ENCODE results near the gene ABCA9. TPM values are rescaled to one million over a fixed set of nuclear protein-coding genes. Genes with fewer than 3 reads are reported as not detected.
A peak's percentile ranks its signal among the peaks of the same experiment; 100 is the strongest.
"Not testable (repeated sequence)": the region's sequence is repeated elsewhere in the genome, so short reads cannot be mapped to it uniquely, and the experiment has no call there.

The ABCA9 gene
- total and polyA plus RNA-seq, 8 donors, result 0.76 to 4.5 (median 2.4) TPM

GRCh38 chr17:68961214-68961882 lies 99.4 kb downstream of the ABCA9 start:
- TF ChIP-seq CTCF (IDR thresholded peaks at IDR 0.05), result no peak
- no peak for ATAC-seq
- WGBS, 2 donors, result 70 to 74% methylated on average over 9 of the region's 9 CpGs
- Histone ChIP-seq H3K9me3 (no peaks in the 10 kb centered on the region), H3K27me3 (no peaks in the 10 kb centered on the region), H3K27ac (no peak overlapping the region), H3K4me3 (no peak overlapping the region), H3K4me1 (no peaks in the 10 kb centered on the region), H3K36me3 (no peaks in the 10 kb centered on the region)
- DNase-seq, result no peak
- intact Hi-C loops (cut with DNase I), result no loop called here
- FAIRE-seq, result no peak

DNA sequence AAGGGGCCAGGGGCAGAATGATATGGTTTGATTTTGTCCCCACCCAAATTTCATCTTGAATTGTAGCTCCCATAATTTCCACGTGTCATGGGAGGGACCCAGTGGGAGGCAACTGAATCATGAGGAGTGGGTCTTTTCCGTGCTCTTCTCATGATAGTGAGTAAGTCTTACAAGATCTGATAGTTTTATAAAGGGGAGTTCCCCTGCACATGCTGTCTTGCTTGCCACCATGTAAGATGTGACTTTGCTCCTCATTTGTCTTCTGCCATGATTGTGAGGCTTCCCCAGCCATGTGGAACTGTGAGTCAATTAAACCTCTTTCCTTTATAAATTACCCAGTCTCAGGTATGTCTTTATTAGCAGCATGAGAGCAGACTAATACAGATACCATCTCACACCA lies 101.6 kb downstream of the ABCA9 start:
- H3K27me3 ChIP-seq; H3K36me3 ChIP-seq; ATAC-seq; H3K4me1 ChIP-seq; H3K9me3 ChIP-seq; intact Hi-C loops (cut with DNase I); FAIRE-seq; H3K27ac ChIP-seq; DNase-seq; H3K4me3 ChIP-seq: not testable (repeated sequence)
- WGBS, 2 donors, result 94 to 95% methylated on average over 2 of the region's 2 CpGs

- DNase-seq (no peak), ATAC-seq (no peak), FAIRE-seq (no peak)
- WGBS, 2 donors, result 93% methylated on average over 1 of the region's 1 CpG
- H3K36me3 ChIP-seq, result no peaks in the 10 kb centered on the region
- intact Hi-C loops (cut with DNase I), result no loop called here
- no peak overlapping the region for H3K27ac ChIP-seq
- no peaks in the 10 kb centered on the region for H3K4me1 ChIP-seq
- TF ChIP-seq CTCF (IDR thresholded peaks at IDR 0.05), result no peak
- H3K4me3 ChIP-seq, result no peak overlapping the region
- no peaks in the 10 kb centered on the region for H3K27me3 ChIP-seq
- H3K9me3 ChIP-seq, result no peaks in the 10 kb centered on the region
Observed at GRCh38 chr17:68957944-68958343, 102.8 kb downstream of the ABCA9 start.

GRCh38 chr17:68955181-68955841 lies 105.4 kb downstream of the ABCA9 start, which contains the start of gene ABCA8:
ABCA8 (minus strand) TSS chr17:68955392; CDS start chr17:68942034, 13,358 bp downstream.
- ATAC-seq (peak; percentile 66 to 85 (median 73)), DNase-seq (no peak), FAIRE-seq (no peak)
- Histone ChIP-seq H3K27ac (no peak within 1 kb of the TSS), H3K36me3 (no peaks in the 10 kb centered on the region), H3K4me1 (no peaks in the 10 kb centered on the region), H3K9me3 (no peaks in the 10 kb centered on the region), H3K4me3 (no peak within 1 kb of the TSS), H3K27me3 (no peaks in the 10 kb centered on the region)
- intact Hi-C loops (cut with DNase I), result no loop called here
- 19 to 23% methylated on average over 4 of the region's 4 CpGs for WGBS, 2 donors
- no peak for TF ChIP-seq CTCF (IDR thresholded peaks at IDR 0.05)

DNA sequence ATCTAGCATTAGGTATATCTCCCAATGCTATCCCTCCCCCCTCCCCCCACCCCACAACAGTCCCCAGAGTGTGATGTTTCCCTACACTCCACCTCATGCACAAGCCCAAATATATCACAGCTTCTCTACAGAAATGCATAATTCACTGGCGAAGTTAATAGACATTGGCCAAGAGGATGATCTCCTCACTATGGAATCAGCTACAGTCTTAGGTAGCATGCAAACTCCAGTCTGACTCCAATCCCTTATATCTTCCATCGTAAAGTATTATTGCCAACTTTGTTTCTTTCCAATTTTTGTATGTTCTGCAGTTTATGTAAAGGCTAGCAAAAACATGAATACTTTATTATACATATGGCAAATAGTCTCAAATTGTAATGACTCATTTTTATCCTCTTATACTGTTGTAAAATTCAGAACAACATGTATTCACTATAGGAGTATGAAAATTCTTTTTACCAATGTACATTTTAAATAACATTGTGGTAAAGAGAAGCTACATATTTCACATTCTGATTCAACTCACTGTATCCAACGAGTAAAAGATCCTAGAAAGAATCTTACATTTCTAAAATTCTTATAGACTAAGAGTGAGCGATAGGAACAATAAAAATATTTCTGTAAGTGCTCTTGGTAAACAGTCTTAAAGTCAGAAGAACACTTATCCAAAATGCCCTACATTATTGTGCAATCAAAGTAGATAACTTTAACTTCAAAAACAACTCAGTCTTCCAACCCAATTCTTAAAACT lies 106.4 kb downstream of the ABCA9 start:
- Histone ChIP-seq H3K4me3 (no peak overlapping the region), H3K9me3 (no peaks in the 10 kb centered on the region), H3K27ac (no peak overlapping the region), H3K36me3 (no peaks in the 10 kb centered on the region), H3K27me3 (no peaks in the 10 kb centered on the region), H3K4me1 (no peaks in the 10 kb centered on the region)
- DNase-seq (no peak), ATAC-seq (no peak), FAIRE-seq (no peak)
- 71 to 84% methylated on average over 4 of the region's 4 CpGs for WGBS, 2 donors
- intact Hi-C loops (cut with DNase I), result no loop called here
- no peak for TF ChIP-seq CTCF (IDR thresholded peaks at IDR 0.05)
